Endodermal cell (in vitro differentiated cells): ENCODE measurements around the gene POU2F3. TPM values are rescaled to one million over a fixed set of nuclear protein-coding genes. Genes with fewer than 3 reads are reported as not detected.

ENCODE experiments used
- DNase-seq: peaks from one replicate; pipeline ENCODE4 v3.0.0-alpha.2; 2017
- H3K27ac ChIP-seq: 2 replicates; pipeline ENCODE4 v1.5.1; 2013; ENCODE audit warnings: mild to moderate bottlenecking, low read depth, low read length, moderate library complexity
- H3K27me3 ChIP-seq: 2 replicates; pipeline ENCODE4 v1.6.1; 2013; ENCODE audit warnings: mild to moderate bottlenecking, low read length, moderate library complexity; ENCODE audit not compliant: insufficient read depth, control insufficient read depth, poor library complexity, severe bottlenecking
- H3K36me3 ChIP-seq: 2 replicates; pipeline ENCODE4 v1.7.0; 2013; ENCODE audit warnings: mild to moderate bottlenecking, low read length, moderate library complexity; ENCODE audit not compliant: control insufficient read depth, insufficient read depth
- H3K4me1 ChIP-seq: one replicate; pipeline ENCODE4 v1.7.0; 2013; ENCODE audit warnings: low read length; ENCODE audit not compliant: control insufficient read depth, insufficient read depth
- H3K4me3 ChIP-seq: 2 replicates; pipeline ENCODE4 v1.5.1; 2013; ENCODE audit warnings: mild to moderate bottlenecking, low read length, moderate library complexity
- H3K9ac ChIP-seq: 2 replicates; pipeline ENCODE4 v1.6.1; 2013; ENCODE audit warnings: mild to moderate bottlenecking, low read length, moderate library complexity; ENCODE audit not compliant: poor library complexity, severe bottlenecking; ENCODE audit errors: extremely low read depth
- H3K9me3 ChIP-seq: 2 replicates; pipeline ENCODE4 v1.6.1; 2013; ENCODE audit warnings: mild to moderate bottlenecking, low read length, moderate library complexity; ENCODE audit not compliant: control insufficient read depth
- H3K27ac Mint-ChIP-seq: 2 replicates; pipeline ENCODE4 v1.8.0; 2020; ENCODE audit warnings: mixed read lengths
- H3K27me3 Mint-ChIP-seq: 2 replicates; pipeline ENCODE4 v1.8.0; 2021; ENCODE audit warnings: mild to moderate bottlenecking, mixed read lengths; ENCODE audit not compliant: insufficient read depth
- H3K36me3 Mint-ChIP-seq: 2 replicates; pipeline ENCODE4 v1.8.0; 2020; ENCODE audit warnings: low read depth, mixed read lengths
- H3K4me1 Mint-ChIP-seq: 2 replicates; pipeline ENCODE4 v1.8.0; 2020; ENCODE audit warnings: mixed read lengths
- H3K4me3 Mint-ChIP-seq: 2 replicates; pipeline ENCODE4 v1.8.0; 2020; ENCODE audit warnings: mild to moderate bottlenecking, moderate library complexity, mixed read lengths
- H3K9me3 Mint-ChIP-seq: 2 replicates; pipeline ENCODE4 v1.8.0; 2020; ENCODE audit warnings: mild to moderate bottlenecking, mixed read lengths
- CTCF ChIP-seq: fragments of 200-600 bp; sonication (generic); conservative IDR thresholded peaks from 2 replicates; pipeline ENCODE4 v1.5.0; 2021; ENCODE audit warnings: antibody characterized with exemption, mild to moderate bottlenecking
- WGBS, 2 experiments: methylation state at CpG; one replicate each; pipeline versions ENCODE4 v1.1.5 to v1.1.7; 2013; ENCODE audit warnings: missing lambda C conversion rate in 2 of 2, mixed read lengths in 1 of 2; ENCODE audit not compliant: insufficient coverage in 1 of 2, insufficient read length in 1 of 2; 5-methylcytosine and 5-hydroxymethylcytosine counted together
- total RNA-seq, 2 donors: library from RNA; stranded (reverse); fragmentation: NEBNext Ultra II Directional in 1 of 2; extraction: Animal tissue kit (Norgen Biotek cat#: 25700) in 1 of 2; gene quantifications; 2 replicates in 1 of 2; 3 replicates in 1 of 2; pipeline ENCODE4 v1.2.1, GENCODE V29; 2021

Gene POU2F3
- total RNA-seq, 2 donors from 2014 or later = 0.46 TPM; not detected in 1

GRCh38 chr11:120290956-120291355 lies 51.0 kb downstream of the POU2F3 start:
- H3K27ac Mint-ChIP-seq = no peak overlapping the region
- 55 to 67% methylated on average over 3 of the region's 3 CpGs for WGBS, 2 experiments

GRCh38 chr11:120293038-120293800 lies 53.3 kb downstream of the POU2F3 start:
- H3K4me1 ChIP-seq = no peaks in the 10 kb centered on the region
- Mint-ChIP-seq H3K36me3 (no peaks in the 10 kb centered on the region), H3K4me3 (no peak overlapping the region), H3K27ac (no peak overlapping the region), H3K9me3 (no peaks in the 10 kb centered on the region), H3K4me1 (no peaks in the 10 kb centered on the region), H3K27me3 (peaks cover 28% of the 10 kb centered on the region)
- 84 to 91% methylated on average over 5 of the region's 5 CpGs for WGBS, 2 experiments
- peaks cover 25% of the 10 kb centered on the region for H3K27me3 ChIP-seq
- H3K9me3 ChIP-seq = no peaks in the 10 kb centered on the region
- DNase-seq = no peak
- no peak overlapping the region for H3K4me3 ChIP-seq
- no peak overlapping the region for H3K9ac ChIP-seq
- no peak for TF ChIP-seq CTCF
- H3K27ac ChIP-seq = no peak overlapping the region
- H3K36me3 ChIP-seq = no peaks in the 10 kb centered on the region

More at GRCh38 chr11:120290956-120291355, 51.0 kb downstream of the POU2F3 start:
- H3K4me1 Mint-ChIP-seq = no peaks in the 10 kb centered on the region
- H3K9ac ChIP-seq = no peak overlapping the region
- H3K27me3 ChIP-seq = peaks cover 25% of the 10 kb centered on the region
- peaks cover 28% of the 10 kb centered on the region for H3K27me3 Mint-ChIP-seq
- TF ChIP-seq CTCF = no peak
- H3K27ac ChIP-seq = no peak overlapping the region
- no peak for DNase-seq
- no peaks in the 10 kb centered on the region for H3K9me3 Mint-ChIP-seq
- no peak overlapping the region for H3K4me3 ChIP-seq
- no peaks in the 10 kb centered on the region for H3K4me1 ChIP-seq
- H3K9me3 ChIP-seq = no peaks in the 10 kb centered on the region
- no peak overlapping the region for H3K4me3 Mint-ChIP-seq
- no peaks in the 10 kb centered on the region for H3K36me3 Mint-ChIP-seq
- no peaks in the 10 kb centered on the region for H3K36me3 ChIP-seq

GRCh38 chr11:120294096-120294495 lies 54.2 kb downstream of the POU2F3 start:
- 80 to 92% methylated on average over 1 to 5 of the region's 5 CpGs for WGBS, 2 experiments
- Histone ChIP-seq H3K27ac (no peak overlapping the region), H3K9ac (no peak overlapping the region), H3K36me3 (no peaks in the 10 kb centered on the region), H3K9me3 (no peaks in the 10 kb centered on the region), H3K4me1 (no peaks in the 10 kb centered on the region), H3K4me3 (no peak overlapping the region), H3K27me3 (peaks cover 25% of the 10 kb centered on the region)
- H3K4me3 Mint-ChIP-seq = no peak overlapping the region
- no peak for DNase-seq
- peaks cover 28% of the 10 kb centered on the region for H3K27me3 Mint-ChIP-seq
- no peak overlapping the region for H3K27ac Mint-ChIP-seq
- no peaks in the 10 kb centered on the region for H3K9me3 Mint-ChIP-seq
- no peak for TF ChIP-seq CTCF
- no peaks in the 10 kb centered on the region for H3K36me3 Mint-ChIP-seq
- no peaks in the 10 kb centered on the region for H3K4me1 Mint-ChIP-seq
